Keratinocyte (primary cell): ENCODE results near the gene RTN1. TPM values are rescaled to one million over a fixed set of nuclear protein-coding genes. Genes with fewer than 3 reads are reported as not detected.

Source experiments
- DNase-seq: peaks from one replicate; pipeline ENCODE4 v3.0.0-alpha.2; 2011; ENCODE audit warnings: low read depth, missing footprints, low spot score
- FAIRE-seq: peaks from 2 replicates; lab custom pipeline; 2011; peaks lifted over from hg19 to GRCh38; lab: Jason Lieb, UNC
- H2AFZ ChIP-seq: 2 replicates; pipeline ENCODE4 v1.6.0; 2012; ENCODE audit warnings: low read length, control low read depth, inconsistent platforms; ENCODE audit not compliant: control insufficient read depth
- H3K27ac ChIP-seq: 2 replicates; pipeline ENCODE4 v1.5.1; 2011; ENCODE audit warnings: low read length; ENCODE audit not compliant: control insufficient read depth, insufficient read depth
- H3K27me3 ChIP-seq: 3 replicates; pipeline ENCODE4 v1.6.0; 2011; ENCODE audit warnings: low read length; ENCODE audit not compliant: control insufficient read depth, insufficient read depth; ENCODE audit errors: extremely low read depth
- H3K36me3 ChIP-seq, 2 experiments: 2 replicates in 1 of 2; 3 replicates in 1 of 2; pipeline ENCODE4 v1.5.1; 2011; ENCODE audit warnings: low read length in 2 of 2, mild to moderate bottlenecking in 1 of 2; ENCODE audit not compliant: control insufficient read depth in 2 of 2, insufficient read depth in 2 of 2; ENCODE audit errors: extremely low read depth in 1 of 2
- H3K4me1 ChIP-seq: 3 replicates; pipeline ENCODE4 v1.5.1; 2011; ENCODE audit warnings: low read length; ENCODE audit not compliant: control insufficient read depth, insufficient read depth; ENCODE audit errors: extremely low read depth
- H3K4me2 ChIP-seq: 3 replicates; pipeline ENCODE4 v1.6.0; 2011; ENCODE audit warnings: low read depth, low read length; ENCODE audit not compliant: control insufficient read depth, insufficient read depth; ENCODE audit errors: extremely low read depth
- H3K4me3 ChIP-seq, 3 experiments: fragments of 200-600 bp in 1 of 3; sonication (generic) in 1 of 3; 2 replicates in 2 of 3; 3 replicates in 1 of 3; pipeline ENCODE4 v1.5.1; 2011 to 2016; ENCODE audit warnings: low read length in 3 of 3, mild to moderate bottlenecking in 3 of 3, control low read depth in 2 of 3, inconsistent platforms in 1 of 3, low read depth in 1 of 3, mixed read lengths in 1 of 3, mixed run types in 1 of 3, moderate library complexity in 1 of 3; ENCODE audit not compliant: control insufficient read depth in 2 of 3, insufficient read depth in 2 of 3; ENCODE audit errors: extremely low read depth in 1 of 3
- H3K79me2 ChIP-seq: 2 replicates; pipeline ENCODE4 v1.6.0; 2012; ENCODE audit warnings: low read length; ENCODE audit not compliant: control insufficient read depth, insufficient read depth
- H3K9ac ChIP-seq: 3 replicates; pipeline ENCODE4 v1.6.0; 2011; ENCODE audit warnings: low read length; ENCODE audit not compliant: control insufficient read depth, insufficient read depth; ENCODE audit errors: extremely low read depth
- H3K9me1 ChIP-seq: 3 replicates; pipeline ENCODE4 v1.6.0; 2011; ENCODE audit warnings: low read length; ENCODE audit not compliant: control insufficient read depth, insufficient read depth; ENCODE audit errors: extremely low read depth
- H3K9me3 ChIP-seq: 2 replicates; pipeline ENCODE4 v1.5.1; 2012; ENCODE audit warnings: low read depth, low read length; ENCODE audit not compliant: control insufficient read depth
- H4K20me1 ChIP-seq: 3 replicates; pipeline ENCODE4 v1.6.0; 2011; ENCODE audit warnings: low read length; ENCODE audit not compliant: control insufficient read depth, insufficient read depth; ENCODE audit errors: extremely low read depth
- CTCF ChIP-seq, 3 experiments: IDR thresholded peaks in 1 of 3; conservative IDR thresholded peaks in 1 of 3; optimal IDR thresholded peaks in 1 of 3; 2 replicates in 2 of 3; 3 replicates in 1 of 3; pipeline versions ENCODE3 to v1.5.1; 2011; ENCODE audit warnings: low read length in 3 of 3, mild to moderate bottlenecking in 3 of 3, moderate library complexity in 2 of 3, control low read depth in 1 of 3, inconsistent platforms in 1 of 3; ENCODE audit not compliant: insufficient read depth in 2 of 3; ENCODE audit errors: extremely low read depth in 1 of 3
- EZH2 ChIP-seq: IDR thresholded peaks from one replicate; pipeline ENCODE4 v1.6.1; 2012; ENCODE audit warnings: inconsistent platforms, mild to moderate bottlenecking, low read length, moderate library complexity
- dilution Hi-C: fragments of 300-500 bp; cut with MboI; formaldehyde crosslinking; loops from one replicate; pipeline ENCODE4 v1.7.0; 2020; ENCODE audit warnings: low sequenced_read_pairs; ENCODE audit not compliant: extremely low pct_ligation_motif_present
- polyA plus RNA-seq, 5 experiments: library from polyadenylated mRNA; depleted of rRNA in 3 of 5; stranded (reverse) in 3 of 5; stranded (forward) in 1 of 5; unstranded in 1 of 5; fragments of >200 nt; gene quantifications; 1 replicate in 1 of 5; 2 replicates in 3 of 5; 3 replicates in 1 of 5; pipeline versions ENCODE4 v1.2.1 to v1.2.3, GENCODE V29; 2011 to 2012; ENCODE audit warnings: missing spikeins in 2 of 5, low read depth in 1 of 5, low replicate concordance in 1 of 5

The RTN1 gene
- polyA plus RNA-seq, 1 donor (not counting 4 experiments of a cell fraction or from before 2014, with no cell fraction given), result 0.05 TPM

GRCh38 chr14:59627011-59627520 is 243.5 kb downstream of the RTN1 start:
- dilution Hi-C loops, result no loop called here

GRCh38 chr14:59622631-59623030 is 247.9 kb downstream of the RTN1 start:
- Histone ChIP-seq H3K4me2 (no peak overlapping the region), H3K4me1 (peaks cover 9% of the 10 kb centered on the region), H3K4me3 (no peak overlapping the region), H3K27me3 (peaks cover 9% of the 10 kb centered on the region), H3K9me3 (no peaks in the 10 kb centered on the region), H3K9ac (no peak overlapping the region), H3K9me1 (no peaks in the 10 kb centered on the region), H3K79me2 (no peaks in the 10 kb centered on the region), H3K36me3 (no peaks in the 10 kb centered on the region), H2AFZ (no peak overlapping the region), H3K27ac (no peak overlapping the region), H4K20me1 (no peaks in the 10 kb centered on the region)
- dilution Hi-C loops, result no loop called here
- FAIRE-seq, result no peak
- no peak for DNase-seq
- TF ChIP-seq CTCF (optimal IDR thresholded peaks at IDR 0.05 in 1 of 3, IDR thresholded peaks at IDR 0.05 in 1 of 3, conservative IDR thresholded peaks at IDR 0.05 in 1 of 3; ENCODE audit: extremely low read depth in 1 of 3, insufficient read depth in 2 of 3, low read length in 3 of 3), result no peak
- no peak for TF ChIP-seq EZH2

More at GRCh38 chr14:59627011-59627520, 243.5 kb downstream of the RTN1 start:
- Histone ChIP-seq H3K9me3 (no peaks in the 10 kb centered on the region), H3K4me3 (no peak overlapping the region), H3K36me3 (no peaks in the 10 kb centered on the region), H3K27me3 (peaks cover 35% of the 10 kb centered on the region), H3K4me1 (no peaks in the 10 kb centered on the region), H2AFZ (no peak overlapping the region), H4K20me1 (no peaks in the 10 kb centered on the region), H3K9me1 (no peaks in the 10 kb centered on the region), H3K27ac (no peak overlapping the region), H3K4me2 (no peak overlapping the region), H3K9ac (no peak overlapping the region), H3K79me2 (no peaks in the 10 kb centered on the region)
- FAIRE-seq, result no peak
- no peak for TF ChIP-seq EZH2
- no peak for TF ChIP-seq CTCF (optimal IDR thresholded peaks at IDR 0.05 in 1 of 3, IDR thresholded peaks at IDR 0.05 in 1 of 3, conservative IDR thresholded peaks at IDR 0.05 in 1 of 3; ENCODE audit: extremely low read depth in 1 of 3, insufficient read depth in 2 of 3, low read length in 3 of 3)
- DNase-seq, result no peak
